Stimulated activated CD4-positive, alpha-beta T cell treated with anti-CD3 and anti-CD28 coated beads, Interleukin-12 subunit alpha, Interleukin-12 subunit beta, amount 100 ng/mL, for 48 hours (primary cell): ENCODE measurements around the gene CMSS1.

Experiments
- DNase-seq, 3 donors: peaks; one replicate each; pipeline ENCODE4 v3.0.0-alpha.2; 2020; ENCODE audit warnings: low read depth in 2 of 3, low spot score in 1 of 3

The CMSS1 gene

DNA sequence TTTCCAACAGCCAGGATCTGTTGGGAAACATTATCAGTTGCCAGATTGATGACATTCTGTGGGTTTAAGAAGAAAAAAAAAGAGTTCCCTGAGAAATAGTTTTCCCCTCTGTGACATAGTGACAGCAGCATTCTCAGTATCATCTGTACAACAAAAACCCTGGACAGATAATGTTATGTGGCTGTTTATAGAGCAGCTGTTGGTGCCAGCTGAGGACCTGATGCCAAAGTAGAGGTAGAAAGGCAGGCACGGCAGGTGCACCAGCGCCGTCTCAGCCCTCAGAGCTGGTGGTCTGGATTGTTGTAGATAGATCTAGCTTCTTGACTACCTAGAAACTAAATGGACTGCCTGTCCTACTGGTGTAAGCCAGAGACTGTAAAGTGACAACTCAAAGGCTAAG, 352.8 kb downstream of the CMSS1 start:
- no peak for DNase-seq

DNA sequence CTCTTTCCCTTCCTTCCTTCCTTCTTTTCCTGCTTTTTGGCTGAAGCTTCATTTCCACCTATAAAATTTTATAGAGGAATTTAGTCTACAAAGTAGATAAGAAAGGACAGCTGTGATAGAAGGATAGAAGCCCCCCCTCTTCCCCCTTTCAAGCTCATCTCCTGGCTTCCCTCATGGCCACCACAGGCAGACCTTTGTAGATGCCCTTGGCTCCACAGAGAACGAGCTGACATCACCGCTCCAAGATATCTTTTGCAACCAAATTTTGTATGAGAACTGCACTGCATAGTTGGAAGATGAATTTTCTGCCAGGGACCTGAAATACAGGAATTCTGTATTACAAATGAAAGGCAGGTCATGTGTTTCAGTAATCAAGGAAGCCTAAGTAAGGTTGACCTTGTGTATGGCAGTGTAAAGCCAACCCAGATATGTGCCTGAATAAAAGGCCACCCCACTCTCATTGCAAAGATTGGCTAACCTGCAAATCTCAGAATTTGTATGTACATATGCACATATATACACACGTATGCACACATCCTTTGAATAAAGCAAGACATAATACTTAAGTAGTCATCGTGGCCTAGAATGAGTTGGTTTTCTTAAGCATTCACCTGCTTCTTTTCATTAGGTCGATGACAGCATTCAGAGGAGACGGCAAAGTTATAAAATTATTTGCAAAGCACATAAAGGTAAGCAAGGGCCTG, 353.7 kb downstream of the CMSS1 start:
- DNase-seq, result no peak

DNA sequence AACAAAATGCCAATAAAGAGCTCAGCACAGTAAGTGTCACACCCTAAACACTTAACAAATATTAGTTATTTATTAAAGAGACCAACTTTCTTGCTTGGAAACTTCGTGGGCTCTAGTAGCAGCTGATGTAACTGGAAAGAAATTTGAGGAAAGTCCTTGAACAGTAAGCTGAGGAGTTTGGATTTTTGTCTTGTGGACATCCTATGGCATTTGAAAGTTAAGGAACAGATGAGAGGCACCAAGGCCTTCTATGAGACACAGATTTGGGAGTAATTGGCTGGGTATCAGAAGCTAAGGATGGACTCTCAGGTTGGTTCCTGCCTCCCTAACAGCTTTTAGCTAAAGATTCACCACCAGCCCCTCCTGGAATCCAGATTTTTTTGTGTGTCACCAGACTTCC, 356.3 kb downstream of the CMSS1 start:
- DNase-seq, result no peak

DNA sequence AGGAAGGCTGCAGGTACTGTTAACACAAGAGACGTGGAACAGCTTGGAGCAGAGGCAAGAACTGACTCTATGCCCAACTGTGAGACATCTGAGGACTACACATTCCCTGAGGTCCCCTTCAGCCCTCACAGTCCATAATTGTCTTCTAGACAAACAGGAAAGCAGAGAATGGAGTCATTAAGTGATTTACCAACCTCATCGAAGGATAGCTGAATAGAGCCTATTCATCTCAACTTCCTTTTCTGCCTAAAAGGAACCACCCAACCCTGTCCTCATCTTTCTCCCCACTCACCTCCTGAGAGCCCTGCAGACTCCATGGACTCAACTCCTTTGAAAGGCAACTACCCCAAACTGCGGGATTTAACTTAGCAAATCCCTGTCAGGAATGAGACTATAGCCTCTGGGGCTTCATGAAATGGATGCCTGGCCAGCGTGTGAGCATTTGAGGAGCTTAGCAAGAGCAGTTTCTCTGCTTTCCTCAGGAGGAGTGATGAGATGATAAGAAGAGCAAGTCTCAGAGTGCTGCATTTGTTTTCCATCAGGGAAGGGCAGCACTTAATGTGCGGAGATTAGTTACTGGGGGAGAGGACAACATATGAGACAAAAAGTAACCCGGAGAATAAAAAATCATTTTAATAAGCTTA, 358.1 kb downstream of the CMSS1 start:
- DNase-seq, result no peak

DNA sequence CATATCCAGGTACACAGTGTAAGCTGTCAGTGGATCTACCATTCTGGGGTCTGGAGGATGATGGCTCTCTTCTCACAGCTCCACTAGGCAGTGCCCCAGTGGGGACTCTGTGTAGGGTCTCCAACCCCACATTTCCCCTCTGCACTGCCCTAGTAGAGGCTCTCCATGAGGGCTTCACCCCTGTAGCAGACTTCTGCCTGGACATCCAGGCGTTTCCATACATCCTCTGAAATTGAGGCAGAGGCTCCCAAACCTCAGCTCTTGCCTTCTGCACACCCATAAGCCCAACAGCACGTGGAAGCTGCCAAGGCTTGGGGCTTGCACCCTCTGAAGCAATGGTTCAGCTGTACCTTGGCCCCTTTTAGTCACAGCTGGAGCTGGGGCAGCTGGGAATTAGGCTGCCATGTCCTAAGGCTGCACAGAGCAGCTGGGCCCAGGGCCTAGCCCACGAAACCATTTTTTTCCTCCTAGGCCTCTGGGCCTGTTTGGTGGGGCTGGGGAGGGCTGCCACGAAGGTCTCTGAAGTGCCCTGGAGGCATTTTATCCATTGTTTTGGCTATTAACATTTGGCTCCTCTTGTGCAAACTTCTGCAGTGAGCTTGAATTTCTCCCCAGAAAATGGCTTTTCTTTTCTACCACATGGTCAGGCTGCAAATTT, 362.2 kb downstream of the CMSS1 start:
- no peak for DNase-seq

DNA sequence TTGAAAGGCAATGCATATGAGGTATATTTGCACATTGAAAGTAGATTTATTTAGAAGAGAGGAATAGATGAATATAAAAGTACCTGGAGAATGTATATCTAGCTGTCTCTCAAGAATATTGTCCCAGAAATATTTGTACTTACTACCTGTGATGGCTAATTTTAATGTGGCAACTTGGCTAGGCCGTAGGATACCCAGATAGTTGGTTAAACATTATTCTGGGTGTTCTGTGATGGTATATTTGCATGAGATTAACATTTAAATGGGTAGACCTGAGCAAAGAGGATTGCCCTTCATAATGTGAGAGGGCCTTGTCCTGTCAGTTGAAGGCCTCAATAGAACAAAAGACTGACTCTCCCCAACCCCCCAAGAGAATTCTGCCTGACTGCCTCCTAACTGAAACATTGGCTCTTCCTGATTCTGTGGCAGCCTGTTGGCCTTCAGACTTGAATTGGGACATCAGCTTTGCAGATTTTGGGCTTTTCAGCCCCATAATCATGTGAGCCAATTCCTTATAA, 366.0 kb downstream of the CMSS1 start:
- DNase-seq, result no peak

DNA sequence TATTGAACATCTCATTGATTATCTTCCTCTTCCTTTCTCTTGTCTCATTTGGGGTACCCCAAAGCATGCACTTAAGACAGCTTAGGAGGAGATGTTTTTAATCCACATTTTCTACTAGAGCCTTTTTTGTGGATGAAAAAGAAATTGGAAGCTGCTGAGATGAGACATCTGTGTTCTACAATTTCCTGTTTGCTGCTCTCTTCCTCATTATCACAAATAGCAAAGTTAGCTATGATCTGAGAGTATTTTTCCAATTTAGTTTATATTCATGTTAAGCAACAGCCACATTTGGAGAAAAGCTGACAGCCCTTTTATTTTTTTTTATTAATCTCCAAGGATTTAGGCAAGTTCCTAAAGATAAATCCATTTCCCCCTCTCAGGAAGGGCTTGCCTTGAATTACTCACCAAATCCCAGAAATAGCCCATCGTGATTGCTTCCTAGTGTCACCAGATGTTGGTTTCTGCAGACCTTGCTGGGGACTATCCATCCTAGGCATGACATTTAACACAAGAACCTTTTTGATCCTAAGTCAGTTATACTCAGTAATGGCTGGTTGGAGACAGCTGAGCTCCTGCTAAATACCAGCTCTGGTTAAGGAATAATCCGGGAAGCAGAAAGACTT, 367.4 kb downstream of the CMSS1 start:
- DNase-seq, result no peak

DNA sequence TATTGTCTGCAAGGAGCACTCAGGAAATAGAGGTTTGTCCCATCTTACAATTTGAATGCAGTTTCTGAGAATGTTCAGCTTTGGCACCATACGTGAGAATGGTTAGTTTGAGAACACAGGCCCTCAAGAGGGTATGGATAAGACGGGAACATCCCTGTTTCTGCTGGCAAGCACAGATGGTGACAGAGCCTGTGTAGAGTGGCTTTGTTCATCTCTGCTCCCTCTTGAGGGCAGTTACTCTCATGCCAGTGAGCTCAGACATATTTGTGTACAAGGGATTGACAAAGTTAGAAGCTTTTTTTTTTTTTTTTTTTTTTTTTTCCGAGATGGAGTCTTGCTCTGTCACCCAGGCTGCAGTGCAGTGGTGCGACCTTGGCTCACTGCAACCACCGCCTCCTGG, 368.2 kb downstream of the CMSS1 start:
- DNase-seq, result no peak

DNA sequence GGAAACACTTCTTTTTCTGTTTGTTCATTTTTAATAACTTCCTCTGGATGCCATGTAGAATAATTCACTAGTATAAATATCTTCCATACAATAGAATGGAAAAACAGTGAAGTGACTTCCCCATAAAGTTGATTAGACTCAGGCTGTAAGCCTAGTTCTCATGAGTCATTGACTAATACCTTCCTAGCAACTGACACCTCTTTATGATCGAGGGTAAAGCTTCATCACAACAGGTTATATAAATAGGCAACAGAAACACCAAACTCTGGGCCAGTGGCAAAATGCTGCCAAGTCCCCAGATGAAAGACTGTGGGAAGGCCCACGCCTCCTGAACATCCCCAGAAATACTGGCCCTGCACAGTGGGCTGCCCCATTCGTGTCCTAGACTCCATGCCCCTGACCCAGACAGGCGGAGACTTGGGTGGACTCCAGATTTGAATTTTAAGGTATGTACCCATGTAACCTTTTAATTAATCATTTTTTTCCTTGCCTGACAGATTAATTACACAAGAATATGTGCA, 371.8 kb downstream of the CMSS1 start:
- DNase-seq, result no peak

DNA sequence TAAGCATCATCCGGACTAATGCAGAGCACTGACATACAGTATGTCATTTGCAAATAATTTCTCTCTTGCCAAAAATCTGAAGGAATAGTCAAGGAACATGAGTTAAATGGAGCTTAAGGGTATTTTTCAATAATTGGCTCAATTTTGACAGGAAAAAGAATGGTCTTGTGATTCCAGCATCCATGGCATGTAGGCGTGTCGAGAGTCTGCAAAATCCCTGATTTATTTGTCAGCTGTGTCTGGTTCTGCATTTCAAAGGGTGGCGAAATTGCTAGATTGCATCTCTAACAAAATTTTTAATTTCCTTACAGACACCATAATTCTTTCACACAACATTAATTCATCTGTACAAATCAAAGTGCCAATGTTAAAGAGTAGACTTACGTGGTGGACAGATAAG, 377.7 kb downstream of the CMSS1 start:
- DNase-seq, result no peak

DNA sequence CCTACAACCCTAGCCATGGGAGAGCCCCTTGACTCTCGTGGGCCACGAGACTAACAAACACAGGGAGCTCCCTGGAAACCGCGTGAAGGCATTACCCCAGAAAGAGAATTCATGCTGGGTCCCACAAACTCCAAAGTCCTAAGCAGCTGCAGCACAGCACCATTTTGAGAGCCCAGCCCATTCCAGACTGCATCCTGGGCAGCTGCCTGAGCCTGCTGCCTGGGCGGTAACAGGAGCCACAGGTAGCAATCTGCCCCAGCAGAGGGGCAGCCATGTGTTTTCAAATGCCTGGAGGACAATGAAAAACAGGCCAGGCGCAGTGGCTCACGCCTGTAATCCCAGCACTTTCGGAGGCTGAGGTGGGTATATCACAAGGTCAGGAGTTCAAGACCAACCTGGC, 380.2 kb downstream of the CMSS1 start:
- no peak for DNase-seq

DNA sequence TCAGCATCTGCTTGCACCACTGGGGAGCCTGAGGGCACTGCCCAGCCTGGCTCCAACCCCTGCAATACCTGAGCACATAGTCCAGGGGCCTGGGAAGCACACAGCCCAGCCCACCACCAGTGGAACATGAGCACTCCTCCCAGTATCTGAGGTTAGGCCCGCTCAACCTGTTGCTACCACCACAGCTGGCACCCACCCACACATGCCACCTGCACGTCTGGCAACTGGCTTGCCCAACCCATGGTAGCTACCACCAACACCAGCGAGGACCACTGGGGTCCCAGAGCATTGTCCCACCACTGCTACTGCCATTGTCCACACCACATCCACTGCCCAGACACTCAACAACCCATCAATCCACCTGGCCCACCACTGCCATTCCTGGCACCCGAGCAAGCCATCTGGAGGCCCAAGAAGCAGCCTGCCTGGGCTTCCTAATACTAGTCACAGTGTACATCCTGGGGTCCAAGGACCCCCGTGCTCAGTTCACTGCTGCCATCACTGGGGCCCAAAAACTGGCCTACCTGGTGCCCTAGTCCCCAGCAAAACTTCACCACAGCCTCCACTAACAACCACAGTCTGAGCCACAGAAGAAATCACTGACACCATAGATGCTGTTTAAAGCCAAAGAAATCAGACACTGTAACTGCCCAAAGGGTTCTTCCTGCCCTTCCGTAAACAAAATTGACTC, 381.1 kb downstream of the CMSS1 start:
- no peak for DNase-seq

DNA sequence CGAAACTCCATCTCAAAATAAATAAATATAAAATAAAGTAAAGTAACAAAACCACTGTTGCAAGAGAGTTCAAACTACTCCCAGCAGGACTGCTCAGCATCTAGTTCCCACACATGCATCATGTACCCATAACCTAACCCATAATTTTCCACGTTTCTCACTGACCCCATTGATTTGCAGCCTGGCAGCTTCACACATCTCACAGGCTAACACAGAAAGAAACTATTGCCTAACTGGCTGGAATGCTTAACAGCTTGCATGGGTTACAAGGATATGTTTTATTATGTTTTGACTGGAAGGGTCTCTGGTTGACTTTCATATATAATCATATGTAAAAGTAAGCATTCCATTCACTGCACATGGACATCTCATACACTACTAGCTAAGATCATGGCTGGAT, 387.5 kb downstream of the CMSS1 start:
- no peak for DNase-seq

DNA sequence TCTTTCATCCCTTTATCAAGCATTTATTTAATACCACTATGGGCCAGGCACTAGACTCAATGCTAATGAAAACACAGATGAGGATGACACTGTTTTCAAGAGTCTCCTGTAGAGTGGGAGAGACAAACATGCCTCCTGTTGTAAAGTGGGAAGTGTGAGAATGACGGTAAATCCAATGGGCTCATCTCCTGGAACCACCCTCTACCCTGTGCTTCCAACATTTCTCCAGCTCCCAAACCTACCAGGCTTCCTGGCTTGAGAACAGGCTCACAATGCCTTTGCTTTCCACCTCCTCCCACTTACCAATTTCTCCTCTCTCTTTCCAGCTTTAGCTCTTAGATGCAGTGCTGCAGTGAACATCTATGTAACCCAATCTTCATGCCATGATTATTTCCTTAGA, 389.0 kb downstream of the CMSS1 start:
- no peak for DNase-seq

DNA sequence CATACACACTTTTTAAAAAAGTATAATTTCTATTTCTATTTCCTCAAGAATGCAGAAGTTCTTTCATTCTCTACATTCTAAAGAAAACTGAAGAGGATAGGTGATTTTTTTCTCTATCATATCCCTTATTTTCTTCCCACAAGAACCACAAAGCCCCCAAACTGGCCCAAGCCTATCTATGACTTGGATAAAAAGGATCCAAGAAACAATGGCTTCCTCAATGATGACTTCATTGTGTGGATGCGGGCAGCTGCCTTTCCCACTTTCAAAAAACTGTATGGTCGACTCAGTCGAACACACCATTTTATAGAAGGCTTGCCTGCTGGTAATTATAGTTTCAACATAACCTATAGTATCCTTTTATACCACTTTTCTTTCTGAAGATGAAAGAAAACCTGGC, 390.2 kb downstream of the CMSS1 start:
- DNase-seq, result no peak

DNA sequence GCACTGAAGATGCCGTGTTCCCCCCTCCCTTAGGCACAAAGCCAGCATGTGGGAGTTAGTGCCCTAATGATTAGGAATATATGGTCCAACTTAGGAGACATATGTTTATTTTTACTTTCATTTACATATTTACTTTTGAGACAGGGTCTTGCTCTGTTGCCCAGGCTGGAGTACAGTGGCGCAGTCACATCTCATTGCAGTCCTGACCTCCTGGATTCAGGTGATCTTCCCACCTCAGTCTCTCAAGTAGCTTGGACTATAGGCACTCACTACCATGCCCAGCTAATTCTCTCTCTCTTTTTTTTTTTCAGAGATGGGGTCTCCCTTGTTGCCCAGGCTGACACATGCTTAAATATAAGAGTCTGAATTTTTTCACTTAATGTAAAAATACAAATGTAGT, 391.5 kb downstream of the CMSS1 start:
- DNase-seq, result no peak

DNA sequence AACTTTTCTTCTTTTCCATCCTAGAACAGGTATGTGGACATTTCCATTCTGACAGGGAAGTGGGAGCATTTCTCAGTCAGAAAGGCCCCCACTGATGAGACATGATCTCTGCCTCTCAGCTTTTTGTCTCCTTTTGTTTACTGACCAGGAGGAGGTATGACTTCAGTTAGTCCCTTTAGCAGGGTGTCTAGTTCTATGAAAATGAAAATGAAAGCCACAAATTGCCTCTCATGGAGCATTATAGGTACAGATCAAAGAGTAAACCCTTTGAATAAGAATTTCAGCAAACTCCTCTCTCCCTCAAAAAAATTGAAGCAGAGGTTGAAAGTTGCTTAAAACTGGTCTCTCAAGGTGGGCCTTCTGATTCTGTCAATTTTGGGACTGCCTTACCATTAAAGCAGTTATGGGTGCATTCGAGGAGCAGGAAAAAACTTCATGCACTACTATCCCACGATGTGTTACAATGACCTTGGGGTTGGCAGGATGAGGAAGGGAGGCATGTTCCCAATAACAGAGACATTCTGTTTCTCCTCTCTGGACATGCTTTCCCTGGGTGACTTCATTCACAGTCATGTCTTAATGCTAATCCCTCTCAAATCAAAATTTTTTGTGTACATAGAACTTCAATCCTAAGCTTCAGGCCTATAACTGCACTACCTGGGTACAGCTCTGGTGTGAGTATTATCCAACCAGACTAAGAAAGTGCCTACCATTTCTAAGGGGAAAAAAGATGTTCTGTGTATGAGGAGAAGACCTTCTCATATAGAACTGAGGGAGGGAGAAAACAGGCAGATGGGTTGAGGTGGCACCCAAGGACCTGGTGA, 392.5 kb downstream of the CMSS1 start:
- no peak for DNase-seq

DNA sequence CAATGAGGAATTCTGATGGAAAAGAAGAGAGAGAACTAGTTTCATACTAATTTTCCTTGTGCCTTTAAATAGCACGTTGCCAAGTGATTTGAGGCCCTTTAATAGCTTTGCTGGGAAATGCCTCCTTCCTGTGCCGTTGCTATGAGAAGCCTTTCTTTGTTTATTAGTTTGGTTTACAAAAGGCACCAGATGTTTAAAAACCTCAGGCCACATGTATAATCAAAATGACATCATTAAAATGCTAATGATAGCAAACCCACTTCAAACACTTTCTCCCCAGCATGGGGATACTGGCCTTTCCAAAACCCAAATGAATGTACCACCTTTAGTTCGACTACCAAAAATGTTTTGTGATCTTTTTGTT, 393.1 kb downstream of the CMSS1 start:
- DNase-seq, result no peak

DNA sequence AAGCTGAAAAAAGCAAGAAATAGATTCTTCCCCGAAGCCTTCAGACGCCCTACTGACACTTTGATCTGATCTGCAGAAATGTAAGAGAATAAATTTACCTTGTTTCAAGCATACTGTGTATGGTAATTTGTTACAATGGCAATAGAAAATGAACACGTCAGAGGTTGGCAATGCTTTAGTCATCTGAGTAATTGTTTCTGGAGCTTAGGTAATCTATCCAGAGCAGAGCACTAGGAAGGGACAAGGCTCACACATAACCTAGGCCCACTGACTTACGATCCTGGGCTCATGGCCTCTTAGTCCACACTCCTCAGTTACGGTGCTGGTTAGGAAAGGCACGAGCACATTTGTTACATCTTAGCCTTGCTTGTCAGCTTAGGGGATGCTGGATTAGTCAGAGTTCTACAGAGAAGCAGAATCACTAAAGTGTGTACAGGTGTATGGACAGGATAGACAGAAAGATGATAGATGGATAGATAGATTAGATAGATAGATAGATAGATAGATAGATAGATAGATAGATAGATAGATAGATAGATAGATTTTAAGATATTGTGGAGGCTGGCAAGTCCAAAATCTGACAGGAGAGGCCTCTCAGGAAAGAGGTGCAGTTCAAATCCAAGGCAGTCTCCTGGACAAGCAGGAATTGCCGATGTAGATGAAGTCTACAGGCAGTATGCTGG, 396.4 kb downstream of the CMSS1 start:
- no peak for DNase-seq

DNA sequence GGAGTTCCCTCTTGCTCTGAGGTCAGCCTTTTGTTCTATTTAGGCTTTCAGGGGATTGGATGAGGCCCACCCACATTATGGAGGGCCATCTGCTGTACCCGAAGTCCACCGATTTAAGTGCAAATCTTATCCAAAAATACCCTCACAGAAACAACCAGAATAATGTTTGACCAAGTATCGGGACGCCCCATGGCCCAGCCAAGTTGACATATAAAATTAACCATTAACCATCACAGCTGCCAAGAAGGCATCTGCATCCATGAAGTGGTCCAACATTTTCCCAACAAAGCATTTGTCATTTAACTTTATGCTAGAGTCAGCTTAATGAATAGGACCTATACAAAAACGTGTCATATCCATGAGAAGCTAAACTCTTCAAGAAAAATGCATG, 396.9 kb downstream of the CMSS1 start:
- DNase-seq, result no peak
